ENCODE measurements around the gene ACADVL.
A peak's percentile ranks its signal among the peaks of the same experiment; 100 is the strongest.
"Not testable (repeated sequence)": the region's sequence is repeated elsewhere in the genome, so short reads cannot be mapped to it uniquely, and the experiment has no call there.

Gene ACADVL

GRCh38 chr17:7229504-7229903 is 9.8 kb downstream of the ACADVL start:
- DNase-seq (ENCODE audit: extremely low spot score, insufficient read length, low read depth) (no peak), FAIRE-seq (no peak)

GRCh38 chr17:7232114-7232513 is 12.4 kb downstream of the ACADVL start:
- DNase-seq (ENCODE audit: extremely low spot score, insufficient read length, low read depth), result no peak
- FAIRE-seq, result peak; percentile 31

- no peak for DNase-seq (ENCODE audit: extremely low spot score, insufficient read length, low read depth)
- peak; percentile 47 for FAIRE-seq
These were observed 14.0 kb downstream of the ACADVL start for GRCh38 chr17:7233701-7234082.

GRCh38 chr17:7234083-7234951 is 14.6 kb downstream of the ACADVL start, which contains the start of gene DVL2:
DVL2 (minus strand) TSS chr17:7234517; CDS start chr17:7234262, 255 bp downstream.
- peak; percentile 98 for FAIRE-seq
- DNase-seq (ENCODE audit: extremely low spot score, insufficient read length, low read depth), result peak; percentile 92

DNA sequence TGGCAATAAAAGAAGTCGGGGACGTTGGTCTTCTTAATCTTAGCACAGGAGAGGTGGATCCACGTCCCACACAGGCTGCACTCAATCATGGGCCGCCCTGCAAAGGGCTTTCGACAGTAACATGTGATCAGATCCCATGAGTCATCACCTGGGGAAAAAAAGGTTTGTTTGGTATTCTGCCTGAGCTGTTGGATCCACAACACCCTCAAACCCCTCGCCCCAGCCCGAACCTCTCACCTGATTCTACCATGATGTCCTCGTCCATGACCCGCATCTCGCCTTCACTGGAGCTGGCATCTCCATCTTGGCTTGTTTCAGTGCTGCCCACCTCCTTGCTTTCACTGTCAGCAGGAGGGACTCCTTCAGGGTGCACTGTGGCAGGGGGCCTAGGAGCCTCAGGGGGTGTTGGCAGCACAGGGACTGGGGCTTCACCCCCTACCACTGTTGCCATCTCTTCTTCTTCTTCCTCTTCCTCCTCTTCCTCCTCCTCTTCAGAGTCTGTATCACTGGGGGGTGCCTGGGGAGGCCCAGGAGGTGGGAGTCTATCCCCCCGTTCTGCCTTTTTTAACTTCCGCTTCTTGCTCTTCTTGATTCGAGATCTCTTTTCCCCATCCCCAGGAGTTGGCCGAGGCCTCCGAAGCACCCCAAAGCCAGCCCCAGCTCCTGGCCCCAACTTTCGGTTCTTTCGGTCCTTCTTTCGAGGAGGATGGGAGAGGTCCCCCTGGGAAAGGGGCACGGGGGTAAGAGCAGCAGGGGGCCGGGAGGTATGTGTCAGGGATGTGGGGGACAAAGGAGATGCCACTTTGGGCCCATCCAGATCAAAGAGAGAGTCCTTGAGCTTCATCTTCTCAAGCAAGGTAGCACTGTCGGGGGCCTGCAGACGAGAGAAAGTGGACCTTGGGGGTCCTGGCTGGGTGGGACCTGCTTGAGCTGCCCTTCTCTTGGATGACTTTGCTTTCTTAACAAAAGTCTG is 16.2 kb downstream of the ACADVL start:
- DNase-seq (ENCODE audit: extremely low spot score, insufficient read length, low read depth) (no peak), FAIRE-seq (no peak)

GRCh38 chr17:7236808-7237207 is 17.1 kb downstream of the ACADVL start:
- DNase-seq (ENCODE audit: extremely low spot score, insufficient read length, low read depth), result no peak
- no peak for FAIRE-seq

DNA sequence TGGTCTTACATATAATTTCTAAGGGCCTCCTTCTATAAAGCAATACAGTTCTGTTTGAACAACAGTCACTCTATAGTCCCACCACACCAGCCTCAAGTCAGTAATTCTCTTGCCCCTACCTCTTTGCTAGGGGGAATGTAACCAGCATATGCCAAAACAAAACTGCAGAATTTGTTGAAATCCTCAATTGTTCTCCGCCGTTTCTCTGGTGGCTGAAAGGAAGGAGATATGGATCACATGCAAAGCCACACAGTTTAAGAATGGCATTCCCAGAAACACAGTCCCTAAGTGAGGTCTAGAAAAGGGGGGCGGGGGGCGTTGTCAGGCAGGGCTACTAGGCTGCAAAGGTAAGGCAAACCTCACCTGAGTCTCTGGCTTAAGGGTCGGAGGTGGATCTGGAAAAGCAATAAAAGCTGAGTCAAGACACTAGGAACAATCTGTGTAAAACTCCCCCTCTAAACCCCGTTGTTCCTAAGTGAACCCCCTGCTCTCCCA is 17.6 kb downstream of the ACADVL start:
- FAIRE-seq (no peak), DNase-seq (ENCODE audit: extremely low spot score, insufficient read length, low read depth) (no peak)

GRCh38 chr17:7237761-7238419 is 18.2 kb downstream of the ACADVL start:
- DNase-seq (ENCODE audit: extremely low spot score, insufficient read length, low read depth) (no peak), FAIRE-seq (peak; percentile 56)

DNA sequence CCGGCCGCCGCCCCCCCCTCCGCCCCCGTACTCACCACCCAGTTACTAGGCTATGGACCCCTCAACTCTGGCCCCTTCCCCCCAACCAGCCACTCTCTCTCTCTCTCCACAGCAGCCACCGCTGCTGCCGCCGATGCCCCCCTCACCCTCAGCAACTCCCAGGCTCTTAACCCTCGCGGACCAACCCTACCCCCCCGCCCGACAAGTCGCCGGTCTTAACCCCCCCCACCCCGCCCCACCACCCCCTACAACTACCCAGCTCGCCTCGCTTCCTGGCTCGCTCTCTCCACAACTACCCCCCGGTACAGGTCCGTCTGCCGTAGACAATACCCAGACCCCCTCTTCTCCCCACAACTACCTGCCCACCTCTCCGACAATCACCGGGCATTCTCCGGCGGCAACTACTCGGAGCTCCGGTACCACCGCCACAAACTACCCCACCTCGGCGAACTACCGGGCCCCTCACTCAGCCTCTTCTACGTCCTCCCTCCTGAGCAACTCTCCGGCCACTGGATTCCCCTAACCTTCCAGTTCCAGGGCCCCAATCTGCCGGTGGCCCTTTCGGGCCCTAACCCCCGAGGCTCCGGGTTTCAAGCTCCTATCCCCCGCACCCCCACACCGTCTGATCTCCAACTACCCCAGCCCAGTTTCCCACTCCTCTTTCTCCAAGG is 18.8 kb downstream of the ACADVL start:
- FAIRE-seq (no peak), DNase-seq (ENCODE audit: extremely low spot score, insufficient read length, low read depth) (no peak)

DNA sequence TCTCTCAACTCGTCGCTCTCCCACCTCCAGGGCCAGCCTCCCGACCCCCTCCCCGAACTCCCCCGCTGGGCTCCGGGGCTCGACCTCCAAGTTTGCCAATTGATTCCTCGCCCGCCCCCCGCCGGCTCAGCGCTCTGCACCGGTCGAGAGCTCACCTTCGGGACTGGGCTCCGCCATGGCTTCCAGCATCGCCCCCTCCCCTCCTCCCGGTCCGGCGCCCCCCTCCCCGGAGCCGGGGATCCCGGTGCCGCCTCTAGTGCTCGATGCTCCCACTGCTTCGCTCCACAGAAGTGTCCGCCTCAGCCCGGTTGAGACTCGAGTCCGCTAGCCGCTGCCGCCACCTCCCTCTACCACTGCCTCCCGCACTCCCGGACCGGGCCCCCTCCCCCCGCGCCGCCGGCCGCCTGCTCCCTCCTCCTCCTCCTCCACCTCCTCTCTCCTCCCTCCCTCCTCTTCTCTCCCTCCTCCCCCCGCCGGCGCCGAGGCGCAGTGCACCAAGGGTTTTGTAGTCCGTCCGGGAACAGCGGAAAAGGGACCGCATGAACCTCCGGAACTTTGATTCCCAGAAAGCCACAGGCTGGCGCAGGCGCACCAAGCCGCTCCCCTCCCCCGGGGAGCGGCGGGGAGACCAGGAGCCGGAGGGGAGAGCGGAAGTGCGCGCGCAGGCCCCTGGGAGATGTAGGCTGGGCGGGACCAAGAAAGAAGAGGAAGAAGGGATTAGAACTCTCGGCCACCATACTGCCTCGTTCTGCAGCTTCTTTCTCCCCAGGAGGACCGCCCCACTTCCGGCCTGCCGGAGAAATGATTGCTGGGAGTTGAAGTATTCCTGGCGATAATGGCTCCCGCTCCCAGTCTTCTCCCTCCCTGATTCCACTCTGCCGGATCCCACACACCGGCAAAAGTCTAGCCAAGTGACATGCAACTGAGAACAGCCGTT is 19.6 kb downstream of the ACADVL start, which contains the start of gene PHF23:
TSS of gene PHF23 (minus strand) at position 367 of the 937 bp plus-strand sequence. CDS start at position 189, 178 bp downstream.
- DNase-seq (ENCODE audit: extremely low spot score, insufficient read length, low read depth) (peak; percentile 95), FAIRE-seq (peak; percentile 99)

DNA sequence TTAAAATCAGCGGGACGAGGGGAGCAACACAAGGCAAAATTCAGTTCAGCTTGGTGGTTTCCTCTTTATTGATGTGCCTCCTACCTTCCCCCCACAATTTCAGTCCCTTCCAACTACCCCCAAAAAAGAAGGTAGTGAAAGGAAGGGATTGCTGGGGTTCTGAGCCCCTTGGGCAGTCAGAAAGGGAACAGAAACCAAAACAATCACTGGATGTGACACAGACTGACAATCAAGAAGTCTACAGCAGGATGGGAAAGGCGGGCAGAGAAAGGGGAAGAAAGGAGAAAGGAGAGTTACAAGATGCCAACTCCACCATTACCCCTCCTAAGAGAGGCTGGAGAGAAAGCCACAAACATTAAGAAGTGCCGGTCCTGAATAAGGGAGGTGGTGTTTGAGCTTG is 20.6 kb downstream of the ACADVL start:
- DNase-seq (ENCODE audit: extremely low spot score, insufficient read length, low read depth), result no peak
- FAIRE-seq, result peak; percentile 31

DNA sequence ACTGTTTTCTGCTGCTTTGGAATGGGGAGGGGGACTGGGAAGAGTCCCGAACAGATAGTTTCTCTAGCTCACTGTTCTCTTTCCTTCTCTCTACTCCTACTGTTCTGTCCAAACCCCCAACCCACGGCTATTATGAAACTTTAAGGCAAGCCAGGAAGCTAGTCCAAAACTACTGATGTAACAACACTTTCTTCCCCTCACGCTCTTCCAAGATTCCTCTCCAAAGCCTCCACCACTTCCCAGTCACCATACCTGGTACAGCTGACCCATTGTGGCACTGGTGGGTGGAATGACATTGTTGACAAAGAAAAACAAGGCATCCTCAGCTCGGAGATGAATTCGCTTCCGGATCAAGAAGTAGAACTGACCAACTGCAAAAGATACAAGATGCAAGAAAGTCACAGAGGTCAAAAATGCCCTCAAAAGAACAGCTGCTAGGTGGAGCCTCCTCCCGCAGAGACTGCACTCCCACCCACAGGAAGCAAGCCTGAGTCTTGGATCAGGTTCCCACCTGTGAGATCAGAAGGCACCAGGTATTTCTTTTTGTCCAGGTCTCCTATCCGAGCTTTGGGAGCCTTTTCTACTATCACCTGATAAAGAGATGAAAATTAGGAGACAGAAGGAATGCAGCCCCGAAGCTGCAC is 21.5 kb downstream of the ACADVL start:
- DNase-seq (ENCODE audit: extremely low spot score, insufficient read length, low read depth) (no peak), FAIRE-seq (peak; percentile 5)

DNA sequence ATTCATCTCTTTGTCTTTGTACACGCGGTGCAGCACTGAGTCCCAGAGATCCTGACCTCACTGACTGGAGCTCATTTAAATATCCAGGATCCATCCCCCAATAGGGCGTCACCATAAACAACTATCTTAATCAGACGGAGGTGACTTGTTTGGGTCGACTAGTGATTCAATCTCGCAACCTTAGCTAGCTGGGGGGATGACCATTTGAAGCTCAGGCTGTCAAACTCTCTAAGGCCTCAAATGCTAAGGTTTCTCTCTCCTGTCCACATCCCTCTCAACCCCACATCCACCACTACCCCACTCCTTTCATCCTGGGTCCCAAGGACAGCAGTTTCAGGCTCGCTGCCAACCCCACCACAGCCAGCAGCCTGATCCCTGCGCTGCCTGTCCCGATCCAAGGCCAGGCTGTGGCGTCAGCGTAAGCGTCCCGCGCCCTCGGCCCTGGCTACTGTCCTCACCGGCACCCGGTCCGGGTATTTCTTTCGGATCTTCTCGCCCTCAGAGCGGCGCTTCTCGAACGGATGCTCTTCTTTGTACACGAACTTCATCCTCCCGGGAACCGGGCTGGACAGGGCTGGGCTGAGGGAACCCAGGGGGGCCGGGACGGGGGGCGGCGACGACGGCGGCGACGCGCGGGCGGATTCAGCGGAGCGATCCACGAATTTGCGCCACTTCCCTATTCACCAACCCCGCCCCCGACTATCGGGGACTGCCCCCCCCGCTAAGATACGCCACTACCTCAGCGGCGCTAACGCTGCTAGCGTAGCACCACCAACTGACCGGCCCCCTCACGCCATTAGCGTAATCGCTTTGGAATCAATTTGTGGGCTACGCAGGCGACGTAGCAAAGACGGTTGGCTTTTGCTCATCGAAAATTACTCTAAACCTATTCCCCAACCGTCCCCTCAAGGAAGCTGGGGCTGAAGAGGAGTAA is 22.3 kb downstream of the ACADVL start, which contains the start of gene GABARAP:
TSS of gene GABARAP (minus strand) at position 667 of the 934 bp plus-strand sequence. CDS start at position 548, 119 bp downstream.
- no peak for DNase-seq (ENCODE audit: extremely low spot score, insufficient read length, low read depth)
- no peak for FAIRE-seq

DNA sequence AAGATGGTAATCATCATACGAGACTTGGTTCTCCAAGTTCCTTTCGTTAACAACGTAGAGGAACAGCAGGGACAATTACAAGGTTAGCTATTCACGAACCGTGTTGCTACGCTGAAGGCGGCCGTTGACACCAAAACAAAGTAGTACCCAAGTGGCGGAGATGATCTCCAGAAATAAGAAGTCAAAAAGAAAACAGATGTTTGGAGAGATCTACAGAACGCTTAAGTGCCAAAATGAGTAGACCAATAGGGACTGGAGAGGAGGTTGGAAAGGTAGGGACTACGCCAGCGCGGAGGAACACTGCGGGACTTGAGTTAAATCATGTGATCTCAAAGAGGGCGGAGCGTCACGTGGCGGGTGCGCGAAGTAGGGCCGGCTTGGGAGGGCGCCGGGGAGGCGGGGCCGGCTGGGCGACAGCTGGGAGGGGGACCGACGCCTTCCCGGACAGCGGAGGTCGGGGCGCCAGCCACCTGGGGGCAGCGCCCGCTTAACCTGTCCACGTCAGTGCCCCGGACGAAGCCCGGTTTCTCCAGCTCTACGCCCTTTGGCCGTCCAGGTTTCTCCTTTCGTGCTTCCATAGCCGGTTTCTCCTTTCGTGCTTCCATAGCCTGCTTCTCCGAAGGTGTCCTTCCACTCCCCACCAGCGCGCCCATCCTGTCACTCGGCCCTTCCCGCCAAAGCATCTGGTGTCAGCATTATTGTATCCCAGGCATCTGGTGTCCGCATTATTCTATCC is 23.1 kb downstream of the ACADVL start:
- FAIRE-seq, result peak; percentile 97
- peak; percentile 76 for DNase-seq (ENCODE audit: extremely low spot score, insufficient read length, low read depth)

GRCh38 chr17:7243453-7243729 is 23.7 kb downstream of the ACADVL start:
- no peak for DNase-seq (ENCODE audit: extremely low spot score, insufficient read length, low read depth)
- FAIRE-seq, result no peak

DNA sequence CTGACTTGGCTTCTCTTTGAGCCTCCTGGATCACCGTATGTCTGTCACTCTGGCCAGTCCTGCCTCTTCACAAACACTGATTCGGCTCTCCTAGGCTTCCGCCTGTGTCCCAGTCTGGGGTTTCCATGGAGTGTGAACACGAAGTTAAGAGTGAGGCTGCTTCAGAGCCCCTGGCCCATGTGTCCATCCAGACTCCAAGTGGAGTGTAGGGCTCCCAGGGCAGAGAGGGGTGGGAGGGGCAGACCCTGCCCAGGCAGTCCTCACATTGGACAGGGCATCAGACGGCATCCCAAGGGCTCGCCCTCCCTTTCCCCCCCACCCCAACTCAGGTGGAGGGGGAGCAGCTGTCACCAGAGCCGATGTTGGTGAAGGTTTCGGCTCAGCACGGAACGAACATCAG is 24.1 kb downstream of the ACADVL start:
- FAIRE-seq; DNase-seq (ENCODE audit: extremely low spot score, insufficient read length, low read depth): not testable (repeated sequence)
